GM10266 (cell line): ENCODE data around the gene EFCAB10.
"Not testable (repeated sequence)": the region's sequence is repeated elsewhere in the genome, so short reads cannot be mapped to it uniquely, and the experiment has no call there.

Source experiments
- DNase-seq: peaks from one replicate; pipeline ENCODE4 v3.0.0; 2012; ENCODE audit errors: extremely low spot score
- CTCF ChIP-seq: IDR thresholded peaks from 2 replicates; pipeline ENCODE4 v1.5.1; 2012; ENCODE audit warnings: mild to moderate bottlenecking, low read depth; ENCODE audit not compliant: control insufficient read depth, insufficient read depth; ENCODE audit errors: missing control alignments

EFCAB10 gene

GRCh38 chr7:105611856-105612775 is 30.8 kb upstream of the EFCAB10 start:
- no peak for DNase-seq
- TF ChIP-seq CTCF, result no peak

- no peak for DNase-seq
- TF ChIP-seq CTCF, result no peak
These were observed 29.1 kb upstream of the EFCAB10 start for GRCh38 chr7:105610165-105610930.

GRCh38 chr7:105602325-105603305 is 21.3 kb upstream of the EFCAB10 start:
- no peak for DNase-seq

GRCh38 chr7:105600720-105601550 is 19.6 kb upstream of the EFCAB10 start:
- no peak for TF ChIP-seq CTCF
- no peak for DNase-seq

More at GRCh38 chr7:105602325-105603305, 21.3 kb upstream of the EFCAB10 start:
- no peak for TF ChIP-seq CTCF

- TF ChIP-seq CTCF, result no peak
- DNase-seq, result no peak
These were observed 18.3 kb upstream of the EFCAB10 start for GRCh38 chr7:105599551-105599950.

GRCh38 chr7:105599080-105599479 is 17.8 kb upstream of the EFCAB10 start:
- not testable (repeated sequence) for DNase-seq
